ENCODE measurements around the gene KLRB1. TPM values are rescaled to one million over a fixed set of nuclear protein-coding genes. Genes with fewer than 3 reads are reported as not detected.
"Not testable (repeated sequence)": the region's sequence is repeated elsewhere in the genome, so short reads cannot be mapped to it uniquely, and the experiment has no call there.

Gene KLRB1
- total RNA-seq, 1 donor from 2014 or later: not detected

DNA sequence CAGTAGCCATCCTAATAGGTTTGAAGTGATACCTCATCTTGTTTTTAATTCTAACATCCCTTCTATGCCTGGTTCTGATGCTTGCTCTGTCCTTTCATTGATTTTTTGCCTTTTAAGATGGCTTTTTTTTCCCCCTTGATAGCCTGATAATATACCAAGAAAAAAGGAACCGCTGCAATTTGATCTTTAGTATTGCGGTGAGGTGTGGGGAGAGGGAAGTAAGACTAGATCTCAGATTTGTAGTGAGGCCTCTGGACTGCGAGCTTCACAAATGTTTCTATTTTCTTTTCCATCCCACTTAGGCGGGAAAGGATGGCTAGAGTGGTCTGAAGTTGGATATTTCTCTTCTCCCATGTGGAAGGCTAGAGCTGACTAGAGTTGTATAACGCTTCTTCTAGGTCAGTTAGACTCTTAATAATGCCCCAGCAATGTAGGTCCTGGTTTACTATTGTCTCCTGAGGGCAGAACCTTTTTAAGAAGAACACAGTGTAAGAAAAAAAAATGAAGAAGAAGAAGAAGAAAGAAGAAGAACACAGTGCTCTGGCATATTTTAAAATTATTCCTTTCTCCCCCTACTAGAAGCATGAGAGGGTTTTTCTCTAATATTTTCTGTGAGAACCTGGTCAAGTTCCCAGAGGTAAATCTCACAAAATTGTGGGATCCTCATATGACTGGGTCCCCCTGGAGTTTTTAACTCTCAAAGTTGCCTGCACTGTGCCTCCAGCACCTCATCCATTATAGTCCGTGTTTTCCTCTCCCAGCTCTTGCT, 11.9 kb upstream of the KLRB1 start:
- no peak for DNase-seq (ENCODE audit: low read depth, low spot score)

DNA sequence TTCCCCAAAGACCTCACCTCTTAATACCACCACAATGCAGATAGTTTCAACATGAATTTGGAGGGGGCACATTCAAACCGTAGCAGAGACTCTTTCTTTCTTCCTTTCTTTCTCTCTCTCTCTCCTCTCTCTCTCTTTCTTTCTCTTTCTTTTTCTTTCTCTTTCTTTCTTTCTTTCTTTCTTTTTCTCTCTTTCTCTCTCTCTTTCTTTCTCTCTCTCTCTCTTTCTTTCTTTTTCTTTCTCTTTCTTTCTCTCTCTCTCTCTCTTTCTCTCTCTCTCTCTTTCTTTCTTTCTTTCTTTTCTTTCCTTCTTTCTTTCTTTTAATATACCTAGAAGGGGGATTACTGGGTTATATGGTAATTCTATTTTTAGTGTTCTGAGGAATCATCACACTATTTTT, 11.2 kb upstream of the KLRB1 start:
- DNase-seq (ENCODE audit: low read depth, low spot score): not testable (repeated sequence)

DNA sequence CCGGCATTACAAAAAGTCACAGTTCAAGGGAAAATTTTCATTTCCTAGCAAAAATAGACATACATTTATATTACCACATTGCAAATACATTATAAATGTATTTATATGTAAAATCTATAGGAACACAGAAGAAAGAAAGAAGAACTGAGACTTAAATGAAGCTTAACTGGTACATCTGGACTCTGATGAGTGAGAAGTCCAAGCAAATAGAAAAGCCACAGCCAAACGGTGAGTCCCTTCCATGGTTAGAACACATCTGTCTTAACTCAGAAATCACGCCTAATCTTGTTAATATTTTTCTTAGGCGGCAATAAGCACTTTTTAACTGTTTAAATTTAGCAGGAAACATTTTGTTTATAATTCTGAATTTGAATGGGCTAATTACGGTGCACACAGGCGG, 9.4 kb upstream of the KLRB1 start:
- DNase-seq (ENCODE audit: low read depth, low spot score): no peak

DNA sequence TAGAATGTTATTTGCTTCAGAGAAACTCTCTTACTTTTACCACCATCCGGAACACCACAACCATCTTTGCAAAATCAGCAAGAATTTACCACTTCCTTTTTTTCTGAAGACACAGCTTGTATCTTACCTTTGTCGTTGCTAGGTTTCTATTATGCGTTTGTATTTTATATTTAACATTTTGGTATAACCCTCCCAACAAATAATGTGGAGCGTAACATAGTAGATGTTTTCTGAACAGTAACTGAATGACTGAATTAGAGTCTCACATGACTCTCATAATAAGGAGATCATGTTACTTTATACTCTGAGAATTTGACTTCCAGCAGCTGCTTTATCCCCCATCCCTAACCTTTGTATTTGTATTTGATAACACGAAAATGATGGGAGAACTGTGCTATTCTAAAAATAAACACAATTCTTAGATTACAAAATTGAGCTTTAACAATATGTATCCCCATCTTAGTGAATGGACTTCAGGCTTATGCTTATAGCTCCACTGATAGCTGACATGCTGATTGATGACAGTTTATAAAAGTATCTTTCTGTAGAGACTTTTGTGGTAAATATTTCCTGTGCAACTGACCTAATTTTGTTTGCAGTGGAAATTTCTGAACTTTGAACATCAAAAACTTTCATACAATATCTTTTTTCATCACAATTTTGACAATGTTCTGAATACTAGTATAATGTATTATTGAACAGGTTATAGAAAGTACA, 7.9 kb upstream of the KLRB1 start:
- no peak for DNase-seq (ENCODE audit: low read depth, low spot score)

DNA sequence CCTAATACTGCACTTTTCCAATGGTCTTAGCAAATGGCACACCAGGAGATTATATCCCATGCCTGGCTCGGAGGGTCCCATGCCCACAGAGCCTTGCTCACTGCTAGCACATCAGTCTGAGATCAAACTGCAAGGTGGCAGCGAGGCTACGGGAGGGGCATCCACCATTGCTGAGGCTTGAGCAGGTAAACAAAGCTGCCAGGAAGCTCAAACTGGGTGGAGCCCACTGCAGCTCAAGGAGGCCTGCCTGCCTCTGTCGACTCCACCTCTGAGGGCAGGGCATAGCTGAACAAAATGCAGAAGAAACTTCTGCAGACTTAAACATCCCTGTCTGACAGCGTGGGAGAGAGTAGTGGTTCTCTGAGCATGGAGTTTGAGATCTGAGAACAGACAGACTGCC, 2.9 kb upstream of the KLRB1 start:
- not testable (repeated sequence) for DNase-seq (ENCODE audit: low read depth, low spot score)

DNA sequence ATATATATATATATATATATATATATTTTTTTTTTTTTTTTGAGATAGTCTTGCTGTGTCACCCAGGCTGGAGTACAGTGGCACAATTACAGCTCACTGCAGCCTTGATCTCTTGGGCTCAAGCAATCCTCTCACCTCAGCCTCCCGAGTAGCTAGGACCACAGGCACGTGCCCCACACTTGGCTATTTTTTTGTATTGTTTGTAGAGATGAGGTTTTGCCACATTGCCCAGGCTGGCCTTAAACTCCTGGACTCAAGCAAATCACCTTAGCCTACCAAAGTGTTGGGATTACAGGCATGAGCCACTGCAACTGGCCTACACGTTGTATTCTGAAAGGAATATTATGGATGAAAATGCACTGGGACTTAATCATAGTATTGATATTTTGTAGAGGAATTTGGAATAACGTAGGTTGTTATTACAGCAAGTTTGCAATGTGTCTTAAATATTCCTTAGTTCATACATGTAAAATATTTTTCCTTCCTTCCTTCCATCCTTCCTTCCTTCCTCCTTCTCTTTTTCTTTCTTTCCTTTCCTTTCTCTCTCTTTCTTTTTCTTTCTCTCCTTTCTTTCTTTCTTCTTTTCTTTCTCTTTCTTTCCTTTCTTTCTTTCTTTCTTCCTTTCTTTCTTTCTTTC, 862 bp downstream of the KLRB1 start:
- no peak for DNase-seq (ENCODE audit: low read depth, low spot score)

DNA sequence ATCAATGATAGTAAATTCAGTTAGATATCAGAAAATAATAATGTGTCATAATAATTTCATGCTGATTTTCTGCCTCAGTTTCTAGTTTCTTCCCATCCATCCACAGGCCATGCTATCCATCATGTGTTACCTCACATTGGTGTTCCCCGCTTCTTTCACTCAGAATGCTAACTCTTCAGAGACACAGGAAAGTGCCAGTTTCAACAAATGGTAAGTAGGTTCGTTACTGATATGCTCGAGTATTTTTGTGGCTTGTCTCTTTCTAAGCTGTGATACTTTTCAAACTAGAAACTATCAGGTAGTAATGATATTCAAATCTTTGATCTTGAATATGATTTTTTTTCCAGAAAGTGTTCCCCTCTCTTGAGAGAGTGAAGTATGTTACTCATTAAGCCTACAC, 1.5 kb downstream of the KLRB1 start:
- no peak for DNase-seq (ENCODE audit: low read depth, low spot score)

DNA sequence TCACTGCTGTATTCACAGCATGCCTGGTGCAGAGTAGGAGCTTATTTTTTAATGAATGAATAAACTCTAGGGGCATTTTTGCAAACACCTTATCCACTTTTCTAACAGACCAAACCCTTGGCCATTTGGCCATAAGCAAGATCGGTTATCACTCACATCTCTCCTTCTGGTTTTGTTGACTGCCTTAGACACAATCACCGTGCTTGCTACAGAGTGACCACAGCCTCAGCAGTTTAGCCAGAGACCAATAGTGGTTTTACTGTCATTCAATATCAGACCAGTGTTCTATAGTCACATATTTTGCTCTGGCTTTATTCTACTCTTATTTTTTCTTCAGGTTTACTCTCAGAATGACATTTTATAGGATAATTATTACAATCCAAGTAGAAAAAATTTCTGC, 2.2 kb downstream of the KLRB1 start:
- no peak for DNase-seq (ENCODE audit: low read depth, low spot score)

DNA sequence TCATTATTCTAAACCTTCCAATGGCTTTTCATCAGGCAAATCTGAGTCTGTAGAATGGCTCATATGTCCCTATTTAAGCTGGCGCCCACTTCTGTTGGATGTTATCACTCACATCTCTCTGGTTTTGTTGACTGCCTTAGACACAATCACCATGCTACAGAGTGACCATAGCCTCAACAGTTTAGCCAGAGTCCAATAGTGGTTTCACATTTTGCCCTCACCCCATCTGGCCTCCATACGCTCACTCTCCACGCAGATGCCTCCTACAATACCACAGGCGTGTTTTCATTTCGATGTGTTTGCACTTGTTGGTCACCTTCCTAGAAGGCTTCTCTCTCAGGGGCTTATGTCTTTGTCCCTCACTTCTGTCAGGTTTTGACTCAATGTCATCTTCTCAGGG, 3.4 kb downstream of the KLRB1 start:
- no peak for DNase-seq (ENCODE audit: low read depth, low spot score)

DNA sequence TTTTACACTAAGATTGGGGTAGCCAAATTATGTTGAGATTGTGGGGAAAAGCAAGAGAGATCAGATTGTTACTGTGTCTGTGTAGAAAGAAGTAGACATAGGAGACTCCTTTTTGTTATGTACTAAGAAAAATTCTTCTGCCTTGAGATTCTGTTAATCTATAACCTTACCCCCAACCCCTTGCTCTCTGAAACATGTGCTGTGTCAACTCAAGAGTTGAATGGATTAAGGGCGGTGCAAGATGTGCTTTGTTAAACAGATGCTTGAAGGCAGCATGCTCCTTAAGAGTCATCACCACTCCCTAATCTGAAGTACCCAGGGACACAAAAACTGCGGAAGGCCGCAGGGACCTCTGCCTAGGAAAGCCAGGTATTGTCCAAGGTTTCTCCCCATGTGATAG, 7.3 kb downstream of the KLRB1 start:
- not testable (repeated sequence) for DNase-seq (ENCODE audit: low read depth, low spot score)

DNA sequence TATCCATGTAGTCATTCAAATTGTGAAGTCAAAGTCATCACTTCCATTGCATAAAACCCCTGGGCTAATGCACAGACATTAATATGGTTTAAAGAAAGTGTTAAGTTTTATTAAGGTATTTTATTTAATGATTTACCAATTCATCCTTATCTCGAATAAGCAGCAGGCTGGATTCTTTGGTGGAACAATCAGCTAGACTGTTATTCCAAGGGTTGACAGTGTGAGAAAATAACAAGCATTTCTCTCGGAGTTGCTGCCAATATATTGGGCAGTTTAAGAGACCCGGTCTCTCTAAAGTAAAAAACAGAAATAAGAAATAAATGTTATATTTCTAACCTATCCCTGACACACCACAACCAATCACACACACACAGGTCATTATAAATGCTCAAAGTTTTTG, 9.4 kb downstream of the KLRB1 start:
- no peak for DNase-seq (ENCODE audit: low read depth, low spot score)

DNA sequence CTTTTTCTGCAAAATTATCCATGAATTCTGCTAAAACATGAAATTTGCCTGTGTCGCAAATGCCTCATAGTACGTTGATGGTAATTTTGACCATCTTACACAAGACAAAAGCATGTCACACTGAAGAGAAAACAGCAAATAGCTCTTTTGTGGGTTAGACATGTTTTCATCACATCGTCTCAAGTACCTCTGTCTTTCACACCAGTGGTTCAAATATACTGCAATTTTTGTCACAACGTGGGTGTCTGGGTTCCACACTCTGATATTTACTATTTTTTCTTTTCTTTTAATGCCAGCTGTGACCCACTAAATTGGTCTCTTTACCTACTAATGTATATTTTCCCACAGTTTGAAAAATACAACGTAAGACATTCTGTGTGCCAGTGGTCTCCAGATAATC, 10.4 kb downstream of the KLRB1 start:
- no peak for DNase-seq (ENCODE audit: low read depth, low spot score)

DNA sequence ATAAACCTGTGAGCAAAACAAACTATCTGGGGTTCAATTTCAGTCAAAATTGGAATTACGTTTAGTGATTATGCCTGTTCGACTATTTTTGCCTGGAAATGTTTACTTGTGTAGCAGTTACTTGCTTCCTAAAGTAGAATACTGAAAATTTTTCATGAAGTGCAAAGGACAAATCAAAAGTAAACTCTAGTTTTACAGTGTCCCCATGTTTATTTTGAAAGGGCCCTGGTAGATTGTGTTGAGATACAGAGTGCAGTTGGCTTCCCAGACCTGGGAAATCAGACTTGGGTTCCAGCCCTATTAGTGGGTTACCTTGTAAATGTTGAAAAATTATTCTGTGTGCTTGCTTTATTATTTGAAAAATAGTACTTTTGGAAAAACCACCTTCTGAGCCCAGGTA, 17.3 kb downstream of the KLRB1 start:
- DNase-seq (ENCODE audit: low read depth, low spot score): no peak

DNA sequence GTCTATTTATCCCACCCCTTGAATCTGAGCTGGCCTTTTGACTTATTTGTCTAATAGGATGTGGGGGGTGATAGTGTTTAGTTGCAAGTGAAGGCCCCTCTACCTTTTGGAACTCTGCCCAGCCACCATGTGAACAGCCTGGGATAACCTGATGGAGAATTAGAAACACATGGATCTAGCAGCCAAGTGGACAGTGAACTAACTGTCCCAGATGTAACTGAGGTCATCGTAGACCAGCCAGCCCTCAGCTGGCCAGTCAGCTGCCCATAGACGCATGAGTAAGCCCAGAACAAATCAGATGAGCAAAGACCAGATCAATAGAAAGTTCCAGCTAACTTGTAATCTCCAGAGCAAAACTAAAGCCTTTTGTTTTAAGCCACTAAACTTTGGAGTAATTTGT, 19.0 kb downstream of the KLRB1 start:
- DNase-seq (ENCODE audit: low read depth, low spot score): no peak

DNA sequence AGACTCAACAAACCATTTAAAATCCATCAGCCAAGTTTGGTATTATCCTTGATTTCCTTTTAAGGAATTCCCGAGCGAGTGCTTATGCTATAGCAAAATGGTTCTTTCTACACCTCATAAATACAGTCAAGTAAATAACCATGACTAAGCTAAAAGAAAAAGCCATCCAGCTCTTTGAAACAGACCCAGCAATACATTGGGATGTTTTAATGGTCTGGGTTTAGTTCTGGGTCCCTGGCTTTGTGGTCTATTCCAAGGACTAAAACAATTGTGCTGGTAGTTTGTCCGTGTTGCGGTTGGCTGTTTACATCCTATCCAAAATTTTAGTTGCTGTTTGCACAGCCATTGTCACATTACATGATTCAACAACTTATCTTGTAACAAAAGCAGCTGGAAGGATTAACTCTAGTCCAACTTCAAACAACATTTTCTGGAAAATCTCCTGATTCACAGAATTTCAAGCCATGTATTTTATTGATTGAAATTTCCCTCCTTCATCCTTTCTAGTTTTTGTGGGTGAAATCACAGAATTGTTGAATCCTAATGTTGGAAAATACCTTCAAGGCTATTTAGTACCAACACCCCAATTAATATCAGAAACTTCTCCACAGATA, 19.6 kb downstream of the KLRB1 start:
- DNase-seq (ENCODE audit: low read depth, low spot score): no peak

DNA sequence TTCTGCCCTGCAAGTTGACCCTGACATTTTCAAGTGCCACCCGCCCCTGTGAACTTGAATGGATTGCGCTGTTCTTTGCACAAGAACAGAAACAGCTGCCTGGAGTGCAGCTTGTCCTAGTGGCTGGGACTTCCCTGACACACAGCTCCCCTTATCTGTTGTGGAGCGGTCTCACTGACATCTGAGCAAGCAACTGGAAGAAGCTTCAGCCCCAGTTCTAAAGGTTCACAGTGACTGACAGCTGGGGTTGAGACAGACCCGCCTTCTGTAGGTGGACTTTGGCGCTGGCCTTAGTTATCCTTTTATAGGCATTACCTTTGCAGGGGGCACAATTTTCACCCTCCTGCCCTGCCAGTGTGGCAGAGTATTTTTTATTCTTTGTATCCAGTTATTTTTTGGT, 30.0 kb downstream of the KLRB1 start:
- DNase-seq (ENCODE audit: low read depth, low spot score): not testable (repeated sequence)

DNA sequence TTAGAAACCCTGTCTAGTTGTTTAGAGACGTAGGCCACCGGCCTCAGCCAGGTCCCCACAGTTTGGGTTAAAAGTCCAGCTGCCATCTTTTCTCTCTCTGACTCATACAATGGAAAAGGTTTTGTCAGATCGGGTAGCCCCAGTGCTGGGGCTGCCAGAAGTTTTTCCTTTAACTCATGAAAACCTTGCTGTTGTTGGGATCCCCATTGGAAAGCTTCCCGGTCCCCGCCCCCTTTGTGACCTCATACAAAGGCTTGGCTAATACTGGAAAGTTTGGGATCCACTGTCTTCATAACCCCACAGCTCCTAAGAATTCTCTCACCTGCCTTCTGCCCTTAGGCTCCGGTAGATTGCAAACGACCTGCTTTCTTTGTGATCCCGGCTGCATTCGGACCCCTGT, 40.6 kb downstream of the KLRB1 start:
- DNase-seq (ENCODE audit: low read depth, low spot score): not testable (repeated sequence)

DNA sequence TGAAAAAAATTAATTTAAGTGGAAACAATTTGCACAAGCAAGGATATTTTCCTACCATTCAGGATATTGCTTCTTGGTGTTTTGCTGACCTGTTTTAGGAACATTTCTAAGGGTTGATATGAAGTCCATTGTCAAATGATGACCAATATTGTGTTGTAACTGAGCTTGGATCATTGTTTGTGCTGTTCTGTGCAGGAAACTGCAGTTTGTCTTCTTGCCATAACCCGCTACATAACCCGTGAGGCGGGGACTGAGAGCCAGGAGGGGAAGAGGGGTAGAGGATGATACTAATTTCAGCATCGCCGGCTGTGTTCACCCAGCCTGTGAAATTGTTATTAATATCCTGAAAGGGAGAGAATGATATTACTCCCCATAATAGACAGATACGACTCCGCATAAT, 41.6 kb downstream of the KLRB1 start:
- not testable (repeated sequence) for DNase-seq (ENCODE audit: low read depth, low spot score)

DNA sequence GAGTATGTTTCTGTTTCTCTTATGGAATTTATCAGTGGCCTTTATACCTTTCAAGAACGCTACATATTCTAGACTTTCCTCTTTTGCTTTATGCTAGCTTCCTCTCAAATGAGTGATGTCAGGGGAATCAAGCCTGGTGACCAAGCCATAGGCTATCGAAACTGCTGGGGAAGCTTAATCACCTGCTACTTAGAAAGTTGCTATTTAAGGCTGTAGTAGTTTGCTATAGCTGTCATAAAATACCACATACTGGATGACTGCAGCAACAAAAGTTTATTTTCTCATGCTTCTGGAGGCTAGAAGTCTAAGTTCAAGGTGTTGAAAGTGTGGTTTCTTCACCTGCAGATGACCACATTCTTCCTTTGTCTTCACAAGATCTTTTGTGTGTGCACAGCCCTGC, 43.3 kb downstream of the KLRB1 start:
- DNase-seq (ENCODE audit: low read depth, low spot score): not testable (repeated sequence)

DNA sequence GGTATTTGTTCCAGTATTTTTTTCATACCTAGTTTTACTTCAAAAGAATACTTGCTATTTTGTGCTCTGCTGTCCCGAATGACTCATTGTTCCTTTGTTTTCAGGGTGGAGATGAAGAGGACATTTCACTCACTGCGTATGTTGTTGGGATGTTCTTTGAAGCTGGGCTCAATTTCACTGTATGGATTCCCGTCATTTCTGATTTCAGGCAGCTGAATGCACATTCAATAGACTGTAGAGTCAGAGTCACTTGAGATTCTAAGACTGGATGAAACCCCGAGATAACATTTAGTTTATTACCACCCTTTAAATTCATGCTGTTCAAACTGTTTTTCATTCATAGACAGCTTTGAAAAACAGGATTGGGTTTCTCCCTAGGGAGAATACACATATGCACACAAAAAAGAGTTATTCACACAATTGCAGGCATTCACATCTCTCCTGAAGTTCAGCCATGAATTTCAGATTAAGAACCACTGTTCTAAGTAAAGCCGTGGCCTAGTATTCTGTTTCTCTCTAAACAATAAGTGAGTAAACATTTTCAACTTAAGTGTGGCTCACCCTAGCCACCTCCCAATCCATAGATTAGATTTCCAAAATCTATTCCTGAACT, 44.8 kb downstream of the KLRB1 start:
- DNase-seq (ENCODE audit: low read depth, low spot score): not testable (repeated sequence)

DNA sequence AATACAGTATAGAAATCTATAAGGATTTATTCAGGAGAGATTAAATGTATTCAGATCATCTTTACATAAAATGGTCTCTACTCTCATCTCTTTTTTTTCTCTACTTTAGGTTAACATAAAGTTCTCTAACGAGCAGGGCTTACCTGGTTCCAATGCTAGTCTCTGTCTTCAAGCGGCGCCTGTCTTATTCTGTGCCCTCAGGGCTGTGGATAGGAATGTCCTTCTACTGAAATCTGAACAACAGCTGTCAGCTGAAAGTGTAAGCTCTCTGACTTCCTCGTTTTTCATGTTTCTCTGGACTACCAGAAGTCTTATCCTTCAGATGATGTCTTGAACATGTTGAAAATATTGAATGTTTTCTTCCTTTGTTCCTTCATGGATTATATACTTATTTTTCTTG, 62.2 kb downstream of the KLRB1 start:
- DNase-seq (ENCODE audit: low read depth, low spot score): not testable (repeated sequence)
